Measurements from ENCODE around the gene CMTM7.

The CMTM7 gene

GRCh38 chr3:32410367-32411246, 19.0 kb downstream of the CMTM7 start:
- no peak overlapping the region for H2AFZ ChIP-seq (ENCODE audit: insufficient read depth, low read length, poor library complexity)
- no peak overlapping the region for H3K4ac ChIP-seq (ENCODE audit: low read depth, low read length)
- no peak overlapping the region for H2BK12ac ChIP-seq (ENCODE audit: low read length)
- no peak overlapping the region for H4K91ac ChIP-seq (ENCODE audit: low read depth, low read length)
- H3K79me1 ChIP-seq (ENCODE audit: low read length) = no peaks in the 10 kb centered on the region
- H3K9me3 ChIP-seq (ENCODE audit: insufficient read depth, low read depth, low read length) = no peaks in the 10 kb centered on the region
- H3K27ac ChIP-seq (ENCODE audit: low read depth, low read length) = no peak overlapping the region
- H2AK5ac ChIP-seq (ENCODE audit: low read length) = no peak overlapping the region
- no peaks in the 10 kb centered on the region for H3K27me3 ChIP-seq (ENCODE audit: insufficient read depth, low read length)
- H2BK5ac ChIP-seq (ENCODE audit: low read depth, low read length, poor library complexity) = no peak overlapping the region
- H3K79me2 ChIP-seq (ENCODE audit: control insufficient read depth, insufficient read depth, low read length, poor library complexity) = peaks cover 2% of the 10 kb centered on the region
- no CpG with 5 or more reads among the region's 10 CpGs for WGBS (ENCODE audit: extremely low coverage, insufficient coverage, insufficient read length)
- no peak overlapping the region for H3K4me3 ChIP-seq (ENCODE audit: low read depth, low read length)
- no peak overlapping the region for H3K9ac ChIP-seq (ENCODE audit: low read length)
- H3K4me1 ChIP-seq (ENCODE audit: control insufficient read depth in 1 of 2, insufficient read depth in 2 of 2, low read length in 2 of 2) = peaks cover 4 to 9% of the 10 kb centered on the region in 2 experiments
- H3K4me2 ChIP-seq (ENCODE audit: low read length) = no peak overlapping the region
- no peak overlapping the region for H3K23ac ChIP-seq (ENCODE audit: low read length)
- no peak overlapping the region for H3K18ac ChIP-seq (ENCODE audit: low read length)
- H3K14ac ChIP-seq (ENCODE audit: low read length) = no peak overlapping the region
- no peaks in the 10 kb centered on the region for H3K36me3 ChIP-seq (ENCODE audit: control insufficient read depth in 1 of 2, insufficient read depth in 2 of 2, low read length in 2 of 2)
- no peak overlapping the region for H4K8ac ChIP-seq (ENCODE audit: low read depth, low read length)
- no peak overlapping the region for H2BK120ac ChIP-seq (ENCODE audit: insufficient read depth, low read length, poor library complexity)
- peak; percentile 22 to 34 for DNase-seq
- H4K12ac ChIP-seq (ENCODE audit: low read depth, low read length) = no peak overlapping the region

DNA sequence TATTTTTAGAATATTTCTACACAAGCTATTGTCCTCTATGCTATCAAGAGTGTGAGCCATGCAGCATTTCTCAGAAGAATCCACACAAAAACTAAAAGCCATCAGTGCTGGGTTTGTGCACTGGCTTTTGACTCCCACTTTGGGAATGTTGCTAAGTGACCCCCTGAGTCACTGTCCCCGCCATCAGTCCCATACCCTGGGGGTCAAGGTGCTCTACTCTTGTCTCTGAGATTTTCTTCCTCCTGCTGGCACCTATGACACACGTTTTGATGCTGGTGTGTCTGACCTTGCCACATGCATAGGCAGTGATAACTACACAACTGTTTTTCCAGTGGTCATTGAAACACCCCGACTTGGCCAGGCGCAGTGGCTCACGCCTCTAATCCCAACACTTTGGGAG, 19.8 kb downstream of the CMTM7 start:
- WGBS (ENCODE audit: extremely low coverage, insufficient coverage, insufficient read length) = no CpG with 5 or more reads among the region's 5 CpGs
- Histone ChIP-seq H3K4me1 (ENCODE audit: control insufficient read depth in 1 of 2, insufficient read depth in 2 of 2, low read length in 2 of 2) (peaks cover 4 to 9% of the 10 kb centered on the region in 2 experiments), H3K36me3 (ENCODE audit: control insufficient read depth in 1 of 2, insufficient read depth in 2 of 2, low read length in 2 of 2) (no peaks in the 10 kb centered on the region), H4K12ac (ENCODE audit: low read depth, low read length) (no peak overlapping the region), H3K27ac (ENCODE audit: low read depth, low read length) (no peak overlapping the region), H2BK120ac (ENCODE audit: insufficient read depth, low read length, poor library complexity) (no peak overlapping the region), H3K4ac (ENCODE audit: low read depth, low read length) (no peak overlapping the region), H3K4me2 (ENCODE audit: low read length) (no peak overlapping the region), H3K23ac (ENCODE audit: low read length) (no peak overlapping the region), H3K14ac (ENCODE audit: low read length) (no peak overlapping the region), H2BK12ac (ENCODE audit: low read length) (no peak overlapping the region), H4K91ac (ENCODE audit: low read depth, low read length) (no peak overlapping the region), H3K79me2 (ENCODE audit: control insufficient read depth, insufficient read depth, low read length, poor library complexity) (peaks cover 2% of the 10 kb centered on the region), H3K79me1 (ENCODE audit: low read length) (no peaks in the 10 kb centered on the region), H2AFZ (ENCODE audit: insufficient read depth, low read length, poor library complexity) (no peak overlapping the region), H3K9me3 (ENCODE audit: insufficient read depth, low read depth, low read length) (no peaks in the 10 kb centered on the region), H2AK5ac (ENCODE audit: low read length) (no peak overlapping the region), H3K9ac (ENCODE audit: low read length) (no peak overlapping the region), H2BK5ac (ENCODE audit: low read depth, low read length, poor library complexity) (no peak overlapping the region), H3K27me3 (ENCODE audit: insufficient read depth, low read length) (no peaks in the 10 kb centered on the region), H4K8ac (ENCODE audit: low read depth, low read length) (no peak overlapping the region), H3K18ac (ENCODE audit: low read length) (no peak overlapping the region), H3K4me3 (ENCODE audit: low read depth, low read length) (no peak overlapping the region)
- DNase-seq = peak; percentile 94

DNA sequence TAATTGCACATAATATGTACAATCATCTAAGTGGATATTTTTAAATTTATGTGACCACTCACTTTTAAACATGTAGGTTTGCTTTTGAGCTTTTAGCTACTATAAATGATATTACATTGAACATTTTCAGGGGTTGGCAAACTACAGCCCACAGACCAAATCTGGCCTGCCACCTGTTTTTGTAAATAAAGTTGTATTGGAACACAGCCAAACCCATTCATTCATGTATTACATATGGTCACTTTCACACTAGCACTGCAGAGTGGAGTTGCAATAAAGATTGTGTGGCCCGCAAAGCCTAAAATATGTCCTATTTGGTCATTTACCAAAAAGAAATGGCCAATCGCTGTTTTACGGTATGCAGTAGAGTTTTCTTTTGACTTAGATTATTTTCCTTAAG, 21.2 kb downstream of the CMTM7 start:
- WGBS (ENCODE audit: extremely low coverage, insufficient coverage, insufficient read length) = no CpG with 5 or more reads among the region's 3 CpGs
- Histone ChIP-seq H3K4me1 (ENCODE audit: control insufficient read depth in 1 of 2, insufficient read depth in 2 of 2, low read length in 2 of 2) (peaks cover 4 to 9% of the 10 kb centered on the region in 2 experiments), H3K9ac (ENCODE audit: low read length) (no peak overlapping the region)

DNA sequence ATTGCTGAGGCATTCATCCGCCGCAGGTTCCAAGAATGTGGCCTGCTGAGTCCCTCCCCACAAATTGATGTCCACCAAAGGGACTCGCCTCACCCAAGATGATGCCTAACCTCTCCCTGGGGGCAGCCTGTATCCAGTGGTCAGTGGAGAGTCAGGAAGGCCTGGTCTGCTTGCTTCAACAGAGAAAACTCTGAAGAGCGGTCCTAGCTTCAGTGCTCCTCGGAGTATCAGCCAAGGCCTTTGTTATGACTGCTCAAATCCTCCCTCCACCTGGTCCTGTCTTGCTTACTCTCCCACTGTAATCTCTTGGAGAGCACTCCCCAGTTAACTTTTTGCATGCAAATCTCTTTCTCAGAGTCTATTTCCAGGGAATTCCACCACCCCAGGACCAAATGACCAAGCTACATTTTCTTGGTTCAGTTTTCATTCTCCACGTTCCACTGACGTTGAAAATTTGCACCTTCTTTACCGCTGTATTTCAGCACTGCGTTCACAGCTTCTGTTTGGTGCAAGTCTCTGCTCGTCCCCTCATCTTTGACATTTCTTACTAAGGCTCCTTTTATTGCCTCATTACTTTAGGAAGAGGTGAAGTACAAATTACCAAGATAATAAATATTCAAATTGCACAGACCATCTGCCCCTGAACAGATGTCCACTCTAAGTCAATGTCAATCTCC, 22.3 kb downstream of the CMTM7 start:
- no peak overlapping the region for H4K91ac ChIP-seq (ENCODE audit: low read depth, low read length)
- no peaks in the 10 kb centered on the region for H3K9me3 ChIP-seq (ENCODE audit: insufficient read depth, low read depth, low read length)
- no peak for DNase-seq
- no peak overlapping the region for H2BK120ac ChIP-seq (ENCODE audit: insufficient read depth, low read length, poor library complexity)
- no peak overlapping the region for H3K4ac ChIP-seq (ENCODE audit: low read depth, low read length)
- H2AK5ac ChIP-seq (ENCODE audit: low read length) = no peak overlapping the region
- H2BK5ac ChIP-seq (ENCODE audit: low read depth, low read length, poor library complexity) = no peak overlapping the region
- H3K79me1 ChIP-seq (ENCODE audit: low read length) = no peaks in the 10 kb centered on the region
- no peaks in the 10 kb centered on the region for H3K36me3 ChIP-seq (ENCODE audit: control insufficient read depth in 1 of 2, insufficient read depth in 2 of 2, low read length in 2 of 2)
- H3K4me1 ChIP-seq (ENCODE audit: control insufficient read depth in 1 of 2, insufficient read depth in 2 of 2, low read length in 2 of 2) = peaks cover 4 to 9% of the 10 kb centered on the region in 2 experiments
- no peak overlapping the region for H3K9ac ChIP-seq (ENCODE audit: low read length)
- no peak overlapping the region for H3K14ac ChIP-seq (ENCODE audit: low read length)
- peaks cover 2% of the 10 kb centered on the region for H3K79me2 ChIP-seq (ENCODE audit: control insufficient read depth, insufficient read depth, low read length, poor library complexity)
- H3K27me3 ChIP-seq (ENCODE audit: insufficient read depth, low read length) = no peaks in the 10 kb centered on the region
- H3K23ac ChIP-seq (ENCODE audit: low read length) = no peak overlapping the region
- H2AFZ ChIP-seq (ENCODE audit: insufficient read depth, low read length, poor library complexity) = no peak overlapping the region
- no peak overlapping the region for H4K12ac ChIP-seq (ENCODE audit: low read depth, low read length)
- no peak overlapping the region for H3K4me2 ChIP-seq (ENCODE audit: low read length)
- H2BK12ac ChIP-seq (ENCODE audit: low read length) = no peak overlapping the region
- H4K8ac ChIP-seq (ENCODE audit: low read depth, low read length) = no peak overlapping the region
- no CpG with 5 or more reads among the region's 10 CpGs for WGBS (ENCODE audit: extremely low coverage, insufficient coverage, insufficient read length)
- no peak overlapping the region for H3K27ac ChIP-seq (ENCODE audit: low read depth, low read length)
- no peak overlapping the region for H3K4me3 ChIP-seq (ENCODE audit: low read depth, low read length)
- H3K18ac ChIP-seq (ENCODE audit: low read length) = no peak overlapping the region

More for the DNA sequence above, 21.2 kb downstream of the CMTM7 start:
- Histone ChIP-seq H2BK12ac (ENCODE audit: low read length) (no peak overlapping the region), H3K36me3 (ENCODE audit: control insufficient read depth in 1 of 2, insufficient read depth in 2 of 2, low read length in 2 of 2) (no peaks in the 10 kb centered on the region), H3K4me2 (ENCODE audit: low read length) (no peak overlapping the region), H3K27me3 (ENCODE audit: insufficient read depth, low read length) (no peaks in the 10 kb centered on the region), H4K12ac (ENCODE audit: low read depth, low read length) (no peak overlapping the region), H3K27ac (ENCODE audit: low read depth, low read length) (no peak overlapping the region), H2BK120ac (ENCODE audit: insufficient read depth, low read length, poor library complexity) (no peak overlapping the region), H4K8ac (ENCODE audit: low read depth, low read length) (no peak overlapping the region), H2BK5ac (ENCODE audit: low read depth, low read length, poor library complexity) (no peak overlapping the region), H3K23ac (ENCODE audit: low read length) (no peak overlapping the region), H3K14ac (ENCODE audit: low read length) (no peak overlapping the region), H2AK5ac (ENCODE audit: low read length) (no peak overlapping the region), H3K4ac (ENCODE audit: low read depth, low read length) (no peak overlapping the region), H3K79me2 (ENCODE audit: control insufficient read depth, insufficient read depth, low read length, poor library complexity) (peaks cover 2% of the 10 kb centered on the region), H4K91ac (ENCODE audit: low read depth, low read length) (no peak overlapping the region), H3K9me3 (ENCODE audit: insufficient read depth, low read depth, low read length) (no peaks in the 10 kb centered on the region), H2AFZ (ENCODE audit: insufficient read depth, low read length, poor library complexity) (no peak overlapping the region), H3K4me3 (ENCODE audit: low read depth, low read length) (no peak overlapping the region), H3K18ac (ENCODE audit: low read length) (no peak overlapping the region), H3K79me1 (ENCODE audit: low read length) (no peaks in the 10 kb centered on the region)
- no peak for DNase-seq

Data from trophoblast cell (in vitro differentiated cells and primary cell).